Measurements from ENCODE around the gene SKP2.

The SKP2 gene

DNA sequence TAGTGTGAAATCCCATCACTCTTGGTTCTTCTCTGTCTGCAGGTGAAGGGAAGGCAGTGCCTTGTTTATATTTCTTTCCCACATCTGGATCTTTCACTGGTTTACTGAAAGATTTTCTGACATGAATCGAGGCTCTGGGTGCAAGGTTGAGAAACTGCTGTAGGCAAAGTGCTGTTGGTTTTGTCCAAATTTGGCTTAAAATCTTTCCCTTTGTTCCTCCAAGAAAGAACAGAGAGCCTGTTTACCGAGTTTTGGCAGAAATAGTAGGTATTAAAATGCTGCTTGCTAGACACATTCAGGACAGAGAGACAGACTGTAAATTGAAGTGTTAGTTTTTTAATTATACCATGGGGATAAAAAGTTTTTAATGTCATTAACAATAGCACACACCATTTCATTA is 21.5 kb downstream of the SKP2 start:
- Histone ChIP-seq H3K79me2 (ENCODE audit: control insufficient read depth, low read length) (no peaks in the 10 kb centered on the region), H3K4me2 (ENCODE audit: low read length) (no peak overlapping the region), H3K27me3 (ENCODE audit: control insufficient read depth, low read length) (no peaks in the 10 kb centered on the region), H3K36me3 (ENCODE audit: control insufficient read depth, low read length) (peaks cover 95% of the 10 kb centered on the region), H3F3A (ENCODE audit: control insufficient read depth, insufficient read depth) (no peaks in the 10 kb centered on the region), H3K4me1 (ENCODE audit: control insufficient read depth, low read length) (no peaks in the 10 kb centered on the region), H3K9me2 (replicated peaks; ENCODE audit: control insufficient read depth, low read length) (no peaks in the 10 kb centered on the region), H3K9me3 (ENCODE audit: control insufficient read depth, insufficient read depth, low read length) (no peaks in the 10 kb centered on the region), H3K4me3 (ENCODE audit: low read length) (no peak overlapping the region), H3K27ac (ENCODE audit: low read depth, low read length) (no peak overlapping the region), H4K20me1 (ENCODE audit: control insufficient read depth, insufficient read depth, low read depth, low read length) (no peaks in the 10 kb centered on the region)
- TF ChIP-seq EZH2phosphoT487 (IDR thresholded peaks at IDR 0.05; ENCODE audit: borderline replicate concordance, low read length) (no peak), CTCF (IDR thresholded peaks at IDR 0.05; ENCODE audit: low read depth, low read length, poor library complexity, severe bottlenecking) (no peak)

DNA sequence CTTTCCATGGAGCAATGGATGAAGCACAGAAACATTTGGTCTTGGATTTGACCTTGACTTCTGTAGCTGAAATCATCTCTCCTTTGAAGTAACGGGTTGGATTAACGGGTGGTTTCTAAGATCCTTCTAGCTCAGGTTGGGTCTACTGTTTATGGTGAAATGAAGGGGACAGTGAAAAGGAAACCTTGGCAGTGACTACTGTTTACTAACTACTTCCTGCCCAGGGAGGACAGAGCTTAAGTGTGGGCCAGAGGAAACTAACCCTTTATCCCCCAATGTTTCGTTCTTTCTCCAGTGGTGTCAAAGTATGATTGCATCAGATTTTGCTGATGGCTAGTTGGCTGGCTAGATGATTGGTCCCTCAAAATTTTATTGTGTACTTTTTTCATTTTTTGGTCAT is 22.2 kb downstream of the SKP2 start:
- H3K9me3 ChIP-seq (ENCODE audit: control insufficient read depth, insufficient read depth, low read length): no peaks in the 10 kb centered on the region
- H3K4me1 ChIP-seq (ENCODE audit: control insufficient read depth, low read length): no peaks in the 10 kb centered on the region
- no peak overlapping the region for H3K4me3 ChIP-seq (ENCODE audit: low read length)
- H3F3A ChIP-seq (ENCODE audit: control insufficient read depth, insufficient read depth): no peaks in the 10 kb centered on the region
- H3K9me2 ChIP-seq (replicated peaks; ENCODE audit: control insufficient read depth, low read length): no peaks in the 10 kb centered on the region
- H3K27ac ChIP-seq (ENCODE audit: low read depth, low read length): no peak overlapping the region
- H3K4me2 ChIP-seq (ENCODE audit: low read length): no peak overlapping the region
- no peaks in the 10 kb centered on the region for H4K20me1 ChIP-seq (ENCODE audit: control insufficient read depth, insufficient read depth, low read depth, low read length)
- H3K79me2 ChIP-seq (ENCODE audit: control insufficient read depth, low read length): no peaks in the 10 kb centered on the region
- H3K36me3 ChIP-seq (ENCODE audit: control insufficient read depth, low read length): peaks cover 96% of the 10 kb centered on the region
- TF ChIP-seq CTCF (IDR thresholded peaks at IDR 0.05; ENCODE audit: low read depth, low read length, poor library complexity, severe bottlenecking) (no peak), EZH2phosphoT487 (IDR thresholded peaks at IDR 0.05; ENCODE audit: borderline replicate concordance, low read length) (no peak)
- H3K27me3 ChIP-seq (ENCODE audit: control insufficient read depth, low read length): no peaks in the 10 kb centered on the region

GRCh38 chr5:36175043-36175442 is 23.1 kb downstream of the SKP2 start:
- Histone ChIP-seq H3K4me1 (ENCODE audit: control insufficient read depth, low read length) (no peaks in the 10 kb centered on the region), H3K79me2 (ENCODE audit: control insufficient read depth, low read length) (no peaks in the 10 kb centered on the region), H3K36me3 (ENCODE audit: control insufficient read depth, low read length) (peaks cover 96% of the 10 kb centered on the region), H3K27me3 (ENCODE audit: control insufficient read depth, low read length) (no peaks in the 10 kb centered on the region), H4K20me1 (ENCODE audit: control insufficient read depth, insufficient read depth, low read depth, low read length) (no peaks in the 10 kb centered on the region), H3K27ac (ENCODE audit: low read depth, low read length) (no peak overlapping the region), H3K4me3 (ENCODE audit: low read length) (no peak overlapping the region), H3K4me2 (ENCODE audit: low read length) (no peak overlapping the region), H3K9me3 (ENCODE audit: control insufficient read depth, insufficient read depth, low read length) (no peaks in the 10 kb centered on the region), H3K9me2 (replicated peaks; ENCODE audit: control insufficient read depth, low read length) (no peaks in the 10 kb centered on the region), H3F3A (ENCODE audit: control insufficient read depth, insufficient read depth) (no peaks in the 10 kb centered on the region)
- TF ChIP-seq EZH2phosphoT487 (IDR thresholded peaks at IDR 0.05; ENCODE audit: borderline replicate concordance, low read length): no peak
- TF ChIP-seq CTCF (IDR thresholded peaks at IDR 0.05; ENCODE audit: low read depth, low read length, poor library complexity, severe bottlenecking): no peak

DNA sequence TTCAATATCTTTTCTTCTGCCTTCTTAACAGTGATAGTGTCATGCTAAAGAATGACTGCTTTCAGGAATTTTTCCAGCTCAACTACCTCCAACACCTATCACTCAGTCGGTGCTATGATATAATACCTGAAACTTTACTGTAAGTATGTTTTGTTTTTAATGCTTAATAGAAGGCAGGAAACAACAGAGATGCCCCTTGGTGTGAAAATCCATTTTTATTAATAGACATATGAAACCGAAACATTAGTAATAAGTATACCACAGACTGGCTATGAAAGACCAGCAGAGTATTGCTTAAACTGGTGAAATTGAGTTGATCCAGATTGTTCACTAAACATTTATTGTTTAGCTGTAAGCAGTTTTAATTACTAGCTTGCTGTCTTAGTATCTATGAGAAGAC is 25.2 kb downstream of the SKP2 start:
- Histone ChIP-seq H3K27me3 (ENCODE audit: control insufficient read depth, low read length) (no peaks in the 10 kb centered on the region), H3K27ac (ENCODE audit: low read depth, low read length) (no peak overlapping the region), H3K4me2 (ENCODE audit: low read length) (no peak overlapping the region), H3K9me2 (replicated peaks; ENCODE audit: control insufficient read depth, low read length) (no peaks in the 10 kb centered on the region), H3K9me3 (ENCODE audit: control insufficient read depth, insufficient read depth, low read length) (no peaks in the 10 kb centered on the region), H3K4me1 (ENCODE audit: control insufficient read depth, low read length) (no peaks in the 10 kb centered on the region), H3K36me3 (ENCODE audit: control insufficient read depth, low read length) (peaks cover 96% of the 10 kb centered on the region), H3K79me2 (ENCODE audit: control insufficient read depth, low read length) (no peaks in the 10 kb centered on the region), H3K4me3 (ENCODE audit: low read length) (no peak overlapping the region), H4K20me1 (ENCODE audit: control insufficient read depth, insufficient read depth, low read depth, low read length) (no peaks in the 10 kb centered on the region), H3F3A (ENCODE audit: control insufficient read depth, insufficient read depth) (no peaks in the 10 kb centered on the region)
- TF ChIP-seq EZH2phosphoT487 (IDR thresholded peaks at IDR 0.05; ENCODE audit: borderline replicate concordance, low read length): no peak
- TF ChIP-seq CTCF (IDR thresholded peaks at IDR 0.05; ENCODE audit: low read depth, low read length, poor library complexity, severe bottlenecking): no peak

Data from DOHH2 (cell line).